Measurements from ENCODE around the gene KLHL29. TPM values are rescaled to one million over a fixed set of nuclear protein-coding genes. Genes with fewer than 3 reads are reported as not detected.

KLHL29 gene
- total RNA-seq, 1 donor from 2014 or later: 8.4 TPM

- no peak for TF ChIP-seq CTCF (conservative IDR thresholded peaks at IDR 0.05)
- Mint-ChIP-seq H3K36me3 (ENCODE audit: low read depth) (no peaks in the 10 kb centered on the region), H3K4me3 (no peak overlapping the region), H3K9me3 (no peaks in the 10 kb centered on the region), H3K4me1 (peaks cover 41% of the 10 kb centered on the region), H3K27me3 (ENCODE audit: low read depth) (no peaks in the 10 kb centered on the region), H3K27ac (ENCODE audit: unreplicated experiment) (no peak overlapping the region)
- no peak for DNase-seq (ENCODE audit: low read depth, low spot score)
Observed at GRCh38 chr2:23540804-23541360, 155.9 kb downstream of the KLHL29 start.

GRCh38 chr2:23541503-23542229 lies 156.7 kb downstream of the KLHL29 start:
- Mint-ChIP-seq H3K36me3 (ENCODE audit: low read depth) (no peaks in the 10 kb centered on the region), H3K9me3 (no peaks in the 10 kb centered on the region), H3K27ac (ENCODE audit: unreplicated experiment) (no peak overlapping the region), H3K4me3 (no peak overlapping the region), H3K4me1 (peaks cover 42% of the 10 kb centered on the region), H3K27me3 (ENCODE audit: low read depth) (no peaks in the 10 kb centered on the region)
- TF ChIP-seq CTCF (conservative IDR thresholded peaks at IDR 0.05): no peak
- DNase-seq (ENCODE audit: low read depth, low spot score): no peak

- Mint-ChIP-seq H3K36me3 (ENCODE audit: low read depth) (no peaks in the 10 kb centered on the region), H3K27me3 (ENCODE audit: low read depth) (no peaks in the 10 kb centered on the region), H3K9me3 (no peaks in the 10 kb centered on the region), H3K4me3 (no peak overlapping the region), H3K27ac (ENCODE audit: unreplicated experiment) (no peak overlapping the region), H3K4me1 (peaks cover 37% of the 10 kb centered on the region)
- DNase-seq (ENCODE audit: low read depth, low spot score): no peak
- no peak for TF ChIP-seq CTCF (conservative IDR thresholded peaks at IDR 0.05)
Observed at GRCh38 chr2:23542230-23542789, 157.3 kb downstream of the KLHL29 start.

- no peak for DNase-seq (ENCODE audit: low read depth, low spot score)
- H3K36me3 Mint-ChIP-seq (ENCODE audit: low read depth): no peaks in the 10 kb centered on the region
- TF ChIP-seq CTCF (conservative IDR thresholded peaks at IDR 0.05): no peak
- H3K27ac Mint-ChIP-seq (ENCODE audit: unreplicated experiment): no peak overlapping the region
- no peaks in the 10 kb centered on the region for H3K9me3 Mint-ChIP-seq
- H3K4me1 Mint-ChIP-seq: peaks cover 40% of the 10 kb centered on the region
- H3K27me3 Mint-ChIP-seq (ENCODE audit: low read depth): no peaks in the 10 kb centered on the region
- no peak overlapping the region for H3K4me3 Mint-ChIP-seq
Observed at GRCh38 chr2:23543302-23543701, 158.3 kb downstream of the KLHL29 start.

- no peak for TF ChIP-seq CTCF (conservative IDR thresholded peaks at IDR 0.05)
- no peaks in the 10 kb centered on the region for H3K9me3 Mint-ChIP-seq
- no peaks in the 10 kb centered on the region for H3K27me3 Mint-ChIP-seq (ENCODE audit: low read depth)
- no peak overlapping the region for H3K27ac Mint-ChIP-seq (ENCODE audit: unreplicated experiment)
- H3K4me1 Mint-ChIP-seq: peaks cover 41% of the 10 kb centered on the region
- DNase-seq (ENCODE audit: low read depth, low spot score): no peak
- no peak overlapping the region for H3K4me3 Mint-ChIP-seq
- H3K36me3 Mint-ChIP-seq (ENCODE audit: low read depth): no peaks in the 10 kb centered on the region
Observed at GRCh38 chr2:23543728-23544127, 158.7 kb downstream of the KLHL29 start.
